Colonic mucosa (tissue), 4 donors: Measurements from ENCODE around the gene KDM6A. TPM values are rescaled to one million over a fixed set of nuclear protein-coding genes. Genes with fewer than 3 reads are reported as not detected.
"Not testable (repeated sequence)": the region's sequence is repeated elsewhere in the genome, so short reads cannot be mapped to it uniquely, and the experiment has no call there.

Experiments used
- DNase-seq: peaks from one replicate; pipeline ENCODE4 v3.0.0-alpha.2; 2020
- H3K27ac ChIP-seq: fragments of 200-600 bp; one replicate; pipeline ENCODE4 v1.8.0; 2021
- H3K27me3 ChIP-seq: fragments of 200-600 bp; one replicate; pipeline ENCODE4 v1.8.0; 2021
- H3K36me3 ChIP-seq: fragments of 200-600 bp; one replicate; pipeline ENCODE4 v1.8.0; 2021
- H3K4me1 ChIP-seq: fragments of 200-600 bp; one replicate; pipeline ENCODE4 v1.8.0; 2021; ENCODE audit warnings: mild to moderate bottlenecking
- H3K4me3 ChIP-seq: fragments of 200-600 bp; one replicate; pipeline ENCODE4 v1.8.0; 2021
- H3K9ac ChIP-seq, 2 donors: one replicate each; pipeline ENCODE4 v1.7.0; 2013; ENCODE audit warnings: control low read depth in 2 of 2, low read depth in 2 of 2, low read length in 2 of 2
- H3K9me3 ChIP-seq: fragments of 200-600 bp; one replicate; pipeline ENCODE4 v1.8.0; 2021
- CTCF ChIP-seq: fragments of 200-600 bp; IDR thresholded peaks from one replicate; pipeline ENCODE4 v1.8.0; 2022; ENCODE audit warnings: antibody characterized with exemption, mild to moderate bottlenecking
- intact Hi-C: fragments of 100-400 bp; cut with DNase I; formaldehyde crosslinking; loops from one replicate; pipeline ENCODE4 v1.14.1; 2022
- total RNA-seq, 2 donors: library from RNA; stranded (reverse); fragmentation: NEBNext Ultra II Directional in 1 of 2; extraction: Animal tissue kit (Norgen Biotek cat#: 25700) in 1 of 2; gene quantifications; one replicate each; pipeline ENCODE4 v1.2.1, GENCODE V29; 2021
- donor health status: healthy.
- donor health status: DM: no; HTN: no; CAD: no.
- donor health status: DM: no; HTN: no; CAD: no.

KDM6A gene
- total RNA-seq, 2 donors from 2014 or later, result 31.6 to 45.3 TPM

GRCh38 chrX:44996277-44996676 lies 123.3 kb downstream of the KDM6A start:
- Histone ChIP-seq H3K36me3 (no peaks in the 10 kb centered on the region), H3K9ac (no peak overlapping the region), H3K9me3 (no peaks in the 10 kb centered on the region), H3K4me3 (no peak overlapping the region), H3K27me3 (no peaks in the 10 kb centered on the region), H3K4me1 (peaks cover 30% of the 10 kb centered on the region), H3K27ac (peak overlapping the region; percentile 45)
- no peak for DNase-seq
- intact Hi-C loops, result no loop called here
- TF ChIP-seq CTCF, result no peak

GRCh38 chrX:44997282-44997812 lies 124.4 kb downstream of the KDM6A start:
- peaks cover 34% of the 10 kb centered on the region for H3K4me1 ChIP-seq
- no peaks in the 10 kb centered on the region for H3K9me3 ChIP-seq
- intact Hi-C loops, result no loop called here
- H3K36me3 ChIP-seq, result no peaks in the 10 kb centered on the region
- no peaks in the 10 kb centered on the region for H3K27me3 ChIP-seq
- H3K27ac ChIP-seq, result peak overlapping the region; percentile 43
- DNase-seq, result peak; percentile 40
- no peak overlapping the region for H3K4me3 ChIP-seq
- no peak for TF ChIP-seq CTCF
- H3K9ac ChIP-seq, result no peak overlapping the region

GRCh38 chrX:44997888-44998287 lies 124.9 kb downstream of the KDM6A start:
- peak overlapping the region; percentile 43 for H3K27ac ChIP-seq
- intact Hi-C loops, result no loop called here
- no peaks in the 10 kb centered on the region for H3K36me3 ChIP-seq
- H3K9ac ChIP-seq, result no peak overlapping the region
- TF ChIP-seq CTCF, result no peak
- no peak for DNase-seq
- H3K4me1 ChIP-seq, result peaks cover 34% of the 10 kb centered on the region
- no peaks in the 10 kb centered on the region for H3K9me3 ChIP-seq
- no peaks in the 10 kb centered on the region for H3K27me3 ChIP-seq
- no peak overlapping the region for H3K4me3 ChIP-seq

GRCh38 chrX:44999237-44999636 lies 126.2 kb downstream of the KDM6A start:
- H3K27me3 ChIP-seq, H3K36me3 ChIP-seq, intact Hi-C loops, H3K9ac ChIP-seq, H3K9me3 ChIP-seq, H3K4me3 ChIP-seq: not testable (repeated sequence)
- Histone ChIP-seq H3K27ac (peak overlapping the region; percentile 24), H3K4me1 (peaks cover 34% of the 10 kb centered on the region)
- peak; percentile 35 for DNase-seq

GRCh38 chrX:44999872-45000271 lies 126.9 kb downstream of the KDM6A start:
- H3K36me3 ChIP-seq, intact Hi-C loops, H3K4me3 ChIP-seq, DNase-seq, H3K9me3 ChIP-seq, H3K9ac ChIP-seq, H3K27me3 ChIP-seq: not testable (repeated sequence)
- Histone ChIP-seq H3K4me1 (peaks cover 34% of the 10 kb centered on the region), H3K27ac (peak overlapping the region; percentile 24)

GRCh38 chrX:45001048-45001447 lies 128.1 kb downstream of the KDM6A start:
- H3K4me3 ChIP-seq, result no peak overlapping the region
- no peaks in the 10 kb centered on the region for H3K27me3 ChIP-seq
- no peak for TF ChIP-seq CTCF
- H3K9me3 ChIP-seq, result no peaks in the 10 kb centered on the region
- H3K4me1 ChIP-seq, result peaks cover 27% of the 10 kb centered on the region
- H3K27ac ChIP-seq, result no peak overlapping the region
- intact Hi-C loops, result no loop called here
- no peak for DNase-seq
- no peak overlapping the region for H3K9ac ChIP-seq
- no peaks in the 10 kb centered on the region for H3K36me3 ChIP-seq
